CD4-positive, alpha-beta T cell treated with Interleukin-1 beta for 1 hour (primary cell): ENCODE measurements around the gene JUND.

ENCODE experiments used
- DNase-seq, 2 donors: peaks; one replicate each; pipeline ENCODE4 v3.0.0-alpha.2; 2020 to 2022

Gene JUND

DNA sequence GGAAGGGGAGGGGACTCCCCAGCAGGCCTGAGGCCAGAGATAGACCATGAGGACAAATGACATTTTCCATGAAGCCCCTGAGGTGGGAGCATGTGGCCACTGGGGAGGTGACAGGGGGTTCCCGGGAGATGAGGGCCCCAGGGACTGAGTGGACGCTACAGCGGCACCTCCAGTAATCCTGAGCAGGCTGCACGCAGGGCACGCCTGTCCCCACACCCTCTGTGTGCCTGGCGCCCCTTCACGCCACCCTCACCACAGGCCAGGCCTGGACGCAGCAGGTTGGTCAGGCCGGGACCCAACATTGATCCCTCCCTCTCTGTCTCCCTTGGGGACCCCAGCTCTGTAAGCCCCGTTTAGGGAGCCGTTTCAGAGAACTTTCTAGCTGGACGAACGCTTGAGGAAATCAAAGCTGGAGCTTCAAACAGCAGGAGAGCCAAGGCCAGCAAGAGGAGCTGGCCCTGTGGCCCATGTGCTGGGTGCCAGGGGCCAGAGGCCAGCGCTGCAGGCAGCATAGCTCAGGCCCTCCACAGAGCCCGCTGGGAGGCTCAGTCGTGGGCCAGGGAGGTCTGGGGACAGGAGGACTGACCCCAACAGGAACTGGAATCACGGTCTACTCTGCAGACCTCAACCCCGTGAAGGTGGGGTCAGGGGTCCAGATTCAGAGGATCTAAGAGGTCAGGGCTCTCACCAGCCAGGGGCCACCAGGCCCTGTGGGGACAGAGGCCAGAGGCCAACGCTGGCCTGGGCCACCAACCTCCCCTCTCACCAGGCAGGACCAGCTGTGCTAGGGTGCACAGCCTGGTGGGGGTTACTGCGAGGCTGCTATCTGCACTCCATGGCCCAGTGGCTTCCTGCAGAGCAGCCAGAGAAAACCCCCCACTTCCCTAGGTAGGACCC lies 26.9 kb upstream of the JUND start:
- no peak for DNase-seq

- DNase-seq, result peak; percentile 50 to 60
Measured at GRCh38 chr19:18307271-18307681, 25.9 kb upstream of the JUND start.

DNA sequence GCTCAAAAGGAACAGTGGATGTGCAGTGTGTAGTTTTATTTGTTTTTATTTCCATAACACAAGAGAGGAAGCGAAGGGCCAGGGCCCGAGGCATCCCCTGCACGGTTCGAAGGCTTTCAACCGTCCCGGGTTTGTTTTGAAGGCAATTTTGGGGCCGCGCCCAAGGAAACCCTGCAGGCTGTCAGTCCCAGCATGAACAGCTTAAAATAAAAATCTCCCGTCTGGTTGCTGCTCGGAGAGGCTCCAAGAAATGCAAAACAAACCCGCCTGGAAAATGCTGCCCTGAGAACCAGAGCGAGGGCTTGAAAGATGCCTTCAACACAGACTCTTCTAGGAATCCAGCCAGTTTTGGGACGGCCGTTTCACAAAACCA lies 25.5 kb upstream of the JUND start:
- peak in 1 of 2 donors; percentile 26 for DNase-seq

DNA sequence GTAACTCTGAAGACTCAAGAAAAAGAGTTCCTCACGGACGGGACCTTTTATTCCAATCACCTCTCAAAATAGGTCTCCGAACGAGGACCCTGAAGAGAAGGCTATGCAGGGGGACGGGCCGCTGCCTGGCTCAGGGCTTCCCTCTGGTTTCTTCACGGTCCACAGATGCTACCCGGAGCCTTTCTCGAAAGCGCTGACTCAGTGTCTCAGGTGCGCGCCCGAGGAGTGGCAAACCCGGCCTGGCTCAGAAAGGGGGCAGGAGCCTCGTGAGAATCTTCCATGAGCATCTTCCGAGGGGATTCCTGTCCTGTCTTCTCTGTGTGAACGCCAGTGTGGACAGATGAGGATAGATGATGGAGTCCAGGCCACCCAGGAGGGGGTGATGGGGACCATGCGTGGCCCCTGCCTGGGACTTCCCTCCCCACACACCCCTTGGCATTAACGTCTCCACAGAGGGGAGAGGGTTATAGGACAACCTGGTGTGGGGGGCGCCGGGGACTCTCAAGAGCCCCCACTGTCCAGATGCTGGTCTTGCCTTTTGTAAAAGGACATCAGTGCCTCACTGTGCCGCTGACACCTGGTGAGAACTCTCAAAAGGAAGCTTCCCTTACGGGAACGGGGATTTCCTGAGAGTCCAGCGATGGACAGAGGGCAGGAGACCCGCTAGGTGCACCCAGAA lies 24.9 kb upstream of the JUND start:
- no peak for DNase-seq

- peak; percentile 86 to 89 for DNase-seq
Measured at GRCh38 chr19:18304458-18305310, 23.3 kb upstream of the JUND start.

DNA sequence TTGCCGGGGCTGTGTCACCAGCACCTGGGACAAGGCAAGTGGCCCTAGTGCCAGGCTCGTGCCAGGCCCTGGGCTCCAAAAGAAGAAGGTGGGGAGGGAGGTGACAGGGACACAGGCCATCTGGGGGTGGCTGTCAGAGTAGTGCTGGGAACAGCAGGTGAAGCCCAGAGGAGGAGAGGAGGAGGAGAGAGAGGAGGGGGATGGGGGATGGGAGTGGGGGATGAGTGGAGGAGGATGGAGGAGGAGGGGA lies 22.7 kb upstream of the JUND start:
- DNase-seq, result no peak

DNA sequence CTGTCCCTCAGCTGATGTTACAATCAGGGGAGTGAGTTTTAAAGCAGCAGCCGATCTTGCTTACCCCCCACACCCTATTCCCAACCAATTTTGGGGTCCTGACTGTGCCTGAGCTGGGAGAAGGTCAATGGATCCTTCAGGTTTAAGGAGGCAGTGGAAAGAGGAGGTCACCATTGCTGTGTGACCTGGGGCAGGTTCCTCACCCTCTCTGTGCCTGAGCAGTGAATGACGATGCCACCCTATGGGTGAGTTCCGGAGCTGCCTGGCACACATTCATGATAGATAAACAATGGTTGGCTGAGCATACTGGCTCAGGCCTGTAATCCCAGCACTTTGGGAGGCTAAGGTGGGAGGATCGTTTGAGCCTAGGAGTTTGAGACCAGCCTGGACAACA lies 20.3 kb upstream of the JUND start:
- DNase-seq, result no peak

DNA sequence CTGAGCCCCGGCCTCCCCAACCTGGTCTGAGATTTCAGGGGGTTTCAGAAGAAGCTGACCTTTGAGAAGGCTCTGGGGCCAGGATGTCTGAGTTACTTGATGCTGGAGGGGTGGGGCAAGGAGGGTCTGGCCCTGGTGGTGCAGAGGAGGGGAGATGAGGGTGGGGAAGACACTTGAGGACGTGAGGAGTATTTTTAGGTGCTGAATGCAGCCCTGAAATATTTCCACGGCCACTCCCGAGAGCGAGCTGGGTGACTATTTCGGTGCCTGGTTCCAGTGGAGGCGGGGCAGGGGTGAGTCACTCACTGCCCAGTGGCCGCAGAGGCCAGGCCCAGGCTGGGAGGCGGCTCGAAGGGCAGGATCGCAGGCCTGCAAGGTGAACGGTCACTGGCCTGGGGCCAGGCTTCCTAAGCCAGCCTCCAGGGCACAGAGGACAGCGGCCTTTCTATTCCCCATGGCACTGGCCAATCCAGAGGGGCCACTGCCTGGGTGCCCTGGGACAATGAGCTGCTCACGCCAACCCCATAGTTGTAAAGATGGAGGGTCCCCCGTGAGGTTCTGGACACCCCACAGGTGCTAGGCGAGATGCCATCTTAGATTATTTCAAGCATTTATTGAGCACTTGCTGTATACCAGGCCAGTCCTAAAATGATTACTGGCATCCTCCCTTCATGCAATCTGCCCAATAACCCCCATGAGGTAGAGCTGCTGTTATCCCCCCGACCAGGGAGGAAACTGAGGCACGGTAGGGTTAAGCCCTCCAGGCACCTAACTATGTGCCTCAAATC lies 19.7 kb upstream of the JUND start:
- peak in 1 of 2 donors; percentile 47 for DNase-seq

- no peak for DNase-seq
Measured at GRCh38 chr19:18299654-18300053, 18.2 kb upstream of the JUND start.

GRCh38 chr19:18298601-18299000 lies 17.2 kb upstream of the JUND start:
- no peak for DNase-seq

- no peak for DNase-seq
Measured at GRCh38 chr19:18297308-18297707, 15.9 kb upstream of the JUND start.

DNA sequence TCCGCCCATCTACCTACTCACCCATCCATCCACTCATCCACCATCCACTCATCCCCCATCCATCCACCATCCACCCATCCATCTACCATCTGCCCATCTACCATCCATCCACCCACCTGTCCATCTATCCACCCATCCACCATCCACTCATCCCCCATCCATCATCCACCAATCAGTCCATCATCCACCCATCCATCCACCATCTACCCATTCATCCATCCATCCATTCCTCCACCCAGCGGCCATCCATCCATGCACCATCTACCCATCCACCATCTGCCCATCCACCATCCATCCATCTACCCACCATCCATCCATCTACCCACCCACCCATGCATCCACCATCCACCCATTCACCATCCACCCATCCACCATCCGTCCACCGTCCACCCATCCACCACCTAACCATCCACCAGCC lies 13.6 kb upstream of the JUND start:
- DNase-seq, result no peak

- peak; percentile 94 to 95 for DNase-seq
Measured at GRCh38 chr19:18294467-18294864, 13.0 kb upstream of the JUND start.

DNA sequence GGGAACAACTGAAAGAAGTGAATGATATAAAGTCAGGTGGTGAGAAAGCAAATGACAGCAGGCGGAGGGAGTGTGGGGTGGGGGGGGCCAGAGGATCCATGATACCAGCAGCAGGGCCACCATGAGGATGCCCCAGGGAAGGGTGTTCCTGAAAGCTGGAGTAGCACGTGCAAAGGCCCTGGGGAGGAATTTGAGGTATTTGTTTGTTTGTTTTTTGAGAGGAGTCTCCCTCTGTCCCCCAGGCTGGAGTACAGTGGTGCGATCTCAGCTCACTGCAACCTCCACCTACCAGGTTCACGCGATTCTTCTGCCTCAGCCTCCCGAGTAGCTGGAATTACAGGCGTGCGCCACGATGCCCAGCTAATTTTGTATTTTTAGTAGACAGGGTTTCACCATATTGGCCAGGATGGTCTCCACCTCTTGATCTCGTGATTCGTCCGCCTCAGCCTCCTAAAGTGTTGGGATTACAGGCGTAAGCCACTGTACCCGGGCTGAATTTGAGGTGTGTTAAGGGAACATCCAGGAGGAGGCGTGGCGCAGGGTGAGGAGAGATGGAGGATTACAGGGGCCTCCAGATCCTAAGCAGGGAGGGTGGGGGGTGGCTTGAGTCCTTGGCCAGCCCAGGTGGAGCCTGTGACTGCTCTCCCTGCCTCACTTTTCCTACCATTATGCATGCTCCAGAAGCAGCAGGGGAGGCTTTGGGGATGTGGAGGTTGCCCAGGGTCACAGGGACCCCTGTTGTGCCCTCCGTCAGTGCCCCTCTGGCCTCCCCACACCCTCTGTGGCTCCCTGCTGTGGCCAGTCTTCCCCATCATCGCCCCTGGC lies 12.4 kb upstream of the JUND start:
- DNase-seq, result no peak

DNA sequence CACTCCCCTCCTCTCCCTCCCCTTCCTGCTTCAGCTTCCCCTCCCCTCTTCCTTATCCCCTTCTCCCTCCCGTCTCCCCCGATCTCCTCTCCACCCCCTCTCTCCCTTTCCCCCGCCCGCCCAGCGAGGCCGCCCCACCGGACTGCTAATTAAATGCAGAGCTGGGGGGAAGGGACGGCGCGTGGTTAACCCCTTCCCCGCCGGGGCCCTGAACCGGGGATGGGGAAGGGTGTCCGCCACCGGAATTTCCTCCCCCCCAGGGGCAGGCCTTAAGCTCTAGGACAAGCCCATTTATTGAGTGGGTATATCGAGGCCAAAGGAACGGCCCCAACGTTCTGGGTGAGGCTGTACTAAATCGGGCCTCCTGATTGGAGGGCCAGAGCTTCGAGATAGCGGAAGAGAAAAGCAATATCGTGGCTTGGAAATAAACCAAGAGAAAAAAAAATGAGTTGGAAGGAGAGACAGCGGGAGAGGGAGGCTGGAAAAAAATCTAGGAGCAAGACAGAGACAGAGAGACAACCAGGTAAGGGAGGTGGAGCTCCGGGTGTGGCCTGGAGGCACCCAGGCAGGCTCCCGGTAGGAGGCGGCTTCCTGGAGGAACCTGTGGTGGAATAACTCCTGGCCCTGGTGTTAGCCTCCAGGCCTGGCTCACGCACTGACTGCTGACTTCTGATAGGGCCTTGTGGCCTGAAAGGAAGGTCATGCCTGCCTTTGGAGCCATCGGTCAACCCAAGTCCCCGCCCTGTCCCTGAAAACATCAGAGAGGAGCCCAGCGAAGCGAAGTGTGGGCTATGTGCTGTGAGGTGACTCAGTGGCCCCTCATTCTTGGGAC lies 11.6 kb upstream of the JUND start:
- peak; percentile 65 to 66 for DNase-seq

DNA sequence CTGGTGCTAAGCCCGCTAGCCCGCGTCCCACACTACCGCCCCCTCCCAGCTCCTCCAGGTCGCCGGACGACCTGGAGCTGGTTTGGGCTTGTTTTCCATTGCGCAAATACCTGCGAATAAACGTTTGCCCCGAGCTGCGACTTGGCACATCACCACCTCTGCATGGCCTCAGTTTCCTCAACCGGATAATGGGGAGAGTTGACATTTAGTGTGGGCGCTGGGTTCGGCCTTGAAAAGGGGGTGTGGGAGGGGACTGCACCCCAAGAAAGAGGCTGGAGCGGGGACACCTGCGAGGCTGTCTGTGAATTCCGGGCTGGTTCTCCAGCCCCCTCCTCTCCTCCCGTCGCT lies 11.0 kb upstream of the JUND start:
- DNase-seq, result no peak

GRCh38 chr19:18291590-18292461 lies 10.4 kb upstream of the JUND start:
- DNase-seq, result peak; percentile 85 to 91

- DNase-seq, result peak in 1 of 2 donors; percentile 37
Measured at GRCh38 chr19:18291019-18291524, 9.7 kb upstream of the JUND start.

DNA sequence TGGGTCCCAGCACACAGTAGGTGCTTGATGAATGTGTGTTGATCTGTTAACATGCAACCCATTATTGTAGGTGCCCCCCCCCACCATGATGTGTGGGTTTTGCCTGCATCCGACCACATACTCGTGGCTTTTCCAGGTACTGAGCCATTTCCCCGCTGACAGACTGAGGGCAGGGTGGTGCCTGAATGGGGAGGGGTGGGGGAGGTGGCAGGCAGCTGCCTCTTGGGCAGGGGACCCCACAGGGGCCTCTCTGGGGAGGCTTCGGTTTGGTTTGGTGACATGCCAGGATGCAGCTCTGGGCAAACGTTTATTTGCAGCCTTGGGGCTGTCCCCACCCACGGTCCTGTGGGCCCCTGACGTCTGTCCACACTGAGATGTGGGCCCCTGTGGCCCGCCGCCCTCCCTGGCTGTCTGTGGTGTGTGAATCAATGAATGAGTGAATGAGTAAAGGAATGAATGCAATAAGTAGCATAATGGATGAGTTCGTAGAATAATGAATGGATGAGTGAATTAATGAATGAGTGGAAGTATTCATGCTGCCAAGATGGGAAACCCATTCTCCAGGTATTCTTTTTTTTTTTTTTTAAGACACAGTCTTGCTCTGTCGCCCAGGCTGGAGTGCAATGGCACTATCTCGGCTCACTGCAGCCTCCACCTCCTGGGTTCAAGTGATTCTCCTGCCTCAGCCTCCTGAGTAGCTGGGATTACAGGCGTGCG lies 9.0 kb upstream of the JUND start:
- DNase-seq, result peak; percentile 92 to 93
